Left colon (tissue), 2 donors: Measurements from ENCODE around the gene PRICKLE4. TPM values are rescaled to one million over a fixed set of nuclear protein-coding genes. Genes with fewer than 3 reads are reported as not detected.
"Not testable (repeated sequence)": the region's sequence is repeated elsewhere in the genome, so short reads cannot be mapped to it uniquely, and the experiment has no call there.

Experiments
- ATAC-seq: fragments of 200-7000 bp; cut with Tn5 transposase; one replicate; pipeline ENCODE4 v1.9.1; 2020; ENCODE audit warnings: mild to moderate bottlenecking, moderate library complexity
- DNase-seq, 2 donors: peaks; one replicate each; pipeline ENCODE4 v3.0.0-alpha.2; 2020
- intact Hi-C, 2 donors: fragments of 100-400 bp; cut with DNase I in 1 of 2; cut with micrococcal nuclease in 1 of 2; formaldehyde crosslinking; loops; one replicate each; pipeline versions ENCODE4 v1.11.2 to v1.14.0; 2022; cut with DNase I, micrococcal nuclease
- total RNA-seq, 2 donors: library from RNA; stranded (reverse); fragmentation: NEBNext Ultra II Directional; extraction: Animal tissue kit (Norgen Biotek cat#: 25700); gene quantifications; one replicate each; pipeline ENCODE4 v1.2.1, GENCODE V29; 2021
- donor health status: DM: no; HTN: no; CAD: no.
- donor health status: DM: yes; HTN: yes; CAD: no.

PRICKLE4 gene
- total RNA-seq, 2 donors from 2014 or later = 4.7 to 6.7 TPM

DNA sequence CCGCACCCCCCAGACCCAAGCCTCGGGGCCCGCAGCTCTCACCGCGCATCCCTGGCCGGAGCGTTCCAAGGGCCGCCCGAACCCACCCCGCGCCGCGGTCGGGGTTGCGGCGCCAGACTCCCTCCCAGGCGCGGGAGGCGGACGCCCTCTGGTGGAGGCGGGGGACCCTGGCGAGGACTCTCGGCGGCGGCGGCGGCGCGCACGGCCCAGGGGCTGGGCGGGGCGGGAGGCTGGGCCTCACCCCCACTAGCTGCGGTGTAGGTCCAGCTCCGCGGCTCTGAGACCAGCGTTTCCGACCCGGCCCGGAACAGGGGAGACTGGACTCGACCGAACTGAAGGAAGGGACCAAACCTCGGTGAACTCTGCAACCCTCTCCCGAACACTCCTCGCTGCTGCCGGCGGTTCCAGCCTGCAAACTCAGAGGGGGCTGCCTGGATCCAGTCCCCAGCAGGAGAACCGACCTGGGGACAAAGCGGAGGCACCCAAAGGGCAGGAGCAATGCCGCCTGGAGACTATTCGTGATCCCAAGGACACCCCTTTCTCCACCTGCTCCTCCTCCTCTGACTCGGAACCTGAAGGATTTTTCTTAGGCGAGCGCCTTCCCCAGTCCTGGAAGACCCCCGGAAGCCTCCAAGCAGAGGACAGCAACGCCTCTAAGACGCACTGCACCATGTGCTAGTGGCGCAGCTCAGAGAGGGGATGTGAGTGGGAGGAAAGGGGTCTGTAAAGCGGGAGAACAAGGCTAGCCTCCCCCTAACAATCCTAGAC, 6.1 kb downstream of the PRICKLE4 start:
- DNase-seq (peak; percentile 83 to 92), ATAC-seq (peak; percentile 82)
- intact Hi-C loops = loop anchor here (5.0 to 10.0 kb wide), 2 partner anchors 136 to 258 kb away; partner anchors contain the start of genes BYSL (in 1 of the 2) and MED20 (in 1 of the 2)

GRCh38 chr6:41787219-41787917, 6.8 kb downstream of the PRICKLE4 start, which contains the start of gene TOMM6:
Gene TOMM6, plus strand, starts transcription at chr6:41787694. Its CDS starts 4 bp downstream, at chr6:41787698.
- intact Hi-C loops = loop anchor here (5.0 to 10.0 kb wide), 2 partner anchors 135 to 257 kb away; partner anchors contain the start of genes BYSL (in 1 of the 2) and MED20 (in 1 of the 2)
- DNase-seq (peak; percentile 95 to 97), ATAC-seq (peak; percentile 84)

- DNase-seq = no peak
- no peak for ATAC-seq
- intact Hi-C loops = loop anchor here (5.0 to 10.0 kb wide), 2 partner anchors 133 to 255 kb away; partner anchors contain the start of genes BYSL (in 1 of the 2) and MED20 (in 1 of the 2)
These were observed 8.8 kb downstream of the PRICKLE4 start for GRCh38 chr6:41789390-41789724.

DNA sequence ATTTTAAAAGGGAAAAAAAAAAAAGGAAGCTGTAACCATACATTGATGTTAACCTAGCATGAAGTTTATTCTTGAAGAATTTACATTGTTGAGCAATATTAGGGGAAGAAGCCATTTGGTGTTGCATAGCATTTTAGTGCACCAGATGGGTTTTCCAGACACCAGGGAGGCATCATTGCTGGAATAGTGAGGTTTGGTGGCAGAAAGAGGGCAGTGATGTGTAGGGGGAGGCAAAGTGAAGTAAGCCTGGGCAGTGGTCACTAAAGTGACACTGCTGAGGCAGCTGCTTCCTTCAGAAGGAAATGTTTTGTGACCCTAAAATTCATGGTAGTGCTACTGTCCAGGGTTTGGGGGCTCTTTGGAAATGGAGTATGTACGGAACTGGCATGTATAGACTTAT, 9.5 kb downstream of the PRICKLE4 start:
- DNase-seq (no peak), ATAC-seq (no peak)
- intact Hi-C loops = no loop called here

DNA sequence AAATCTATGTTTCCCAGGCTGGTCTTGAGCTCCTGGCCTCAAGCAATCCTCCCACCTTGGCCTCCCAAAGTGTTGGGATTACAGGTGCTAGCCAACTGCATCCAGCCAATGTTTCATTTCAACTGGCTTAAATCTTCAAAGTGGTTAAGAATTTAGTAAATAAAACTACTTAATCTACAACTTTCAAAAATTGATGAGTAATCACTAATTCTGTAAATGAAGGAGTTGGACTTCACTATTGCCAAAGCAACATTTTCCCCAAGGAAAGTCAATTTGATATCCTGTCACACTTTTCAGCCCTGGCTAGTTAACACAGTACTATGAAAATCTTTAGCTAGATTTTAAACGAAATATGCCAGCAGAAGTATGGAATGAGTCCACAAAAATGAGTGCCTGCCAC, 10.7 kb downstream of the PRICKLE4 start:
- DNase-seq (no peak), ATAC-seq (no peak)
- intact Hi-C loops = no loop called here

DNA sequence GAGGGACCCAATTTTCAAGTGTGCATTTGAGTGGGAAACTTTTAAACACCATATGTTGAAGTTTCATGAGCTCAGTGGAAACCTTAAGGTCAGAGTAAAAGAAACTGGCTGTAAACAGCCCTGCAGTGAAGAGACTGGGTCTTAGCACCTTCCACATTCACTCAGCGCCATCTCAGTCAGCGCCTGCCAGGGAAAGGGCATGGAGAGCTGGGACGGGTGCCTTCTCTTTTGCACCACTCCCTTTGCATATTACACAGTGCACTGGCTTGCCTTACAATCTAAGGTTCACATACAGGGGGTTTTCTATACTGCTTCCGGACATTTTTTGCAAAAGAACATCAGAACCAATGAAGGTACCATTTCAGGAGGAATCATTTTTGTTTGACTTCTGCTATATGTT, 11.4 kb downstream of the PRICKLE4 start:
- intact Hi-C loops = no loop called here
- DNase-seq = no peak
- ATAC-seq = no peak

DNA sequence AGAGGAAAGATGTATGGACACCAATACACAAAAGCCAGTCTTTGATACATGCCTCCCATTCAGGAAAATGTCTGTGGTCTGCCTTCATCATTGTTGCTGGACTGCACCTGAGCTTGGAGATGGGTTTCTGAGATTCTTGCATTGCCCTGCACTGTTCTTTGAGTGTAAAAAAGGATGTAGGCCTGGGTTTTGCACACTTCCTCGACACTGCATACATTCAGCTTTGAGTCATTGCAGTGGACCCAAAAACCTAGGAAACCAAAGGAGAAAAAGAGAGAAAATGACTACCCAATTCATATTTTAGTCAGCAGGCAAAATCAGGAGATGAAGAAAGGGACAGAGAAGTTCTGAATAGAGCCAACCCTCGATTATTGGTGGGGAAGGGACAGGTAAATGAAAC, 15.9 kb downstream of the PRICKLE4 start:
- no peak for ATAC-seq
- no peak for DNase-seq
- intact Hi-C loops = no loop called here

DNA sequence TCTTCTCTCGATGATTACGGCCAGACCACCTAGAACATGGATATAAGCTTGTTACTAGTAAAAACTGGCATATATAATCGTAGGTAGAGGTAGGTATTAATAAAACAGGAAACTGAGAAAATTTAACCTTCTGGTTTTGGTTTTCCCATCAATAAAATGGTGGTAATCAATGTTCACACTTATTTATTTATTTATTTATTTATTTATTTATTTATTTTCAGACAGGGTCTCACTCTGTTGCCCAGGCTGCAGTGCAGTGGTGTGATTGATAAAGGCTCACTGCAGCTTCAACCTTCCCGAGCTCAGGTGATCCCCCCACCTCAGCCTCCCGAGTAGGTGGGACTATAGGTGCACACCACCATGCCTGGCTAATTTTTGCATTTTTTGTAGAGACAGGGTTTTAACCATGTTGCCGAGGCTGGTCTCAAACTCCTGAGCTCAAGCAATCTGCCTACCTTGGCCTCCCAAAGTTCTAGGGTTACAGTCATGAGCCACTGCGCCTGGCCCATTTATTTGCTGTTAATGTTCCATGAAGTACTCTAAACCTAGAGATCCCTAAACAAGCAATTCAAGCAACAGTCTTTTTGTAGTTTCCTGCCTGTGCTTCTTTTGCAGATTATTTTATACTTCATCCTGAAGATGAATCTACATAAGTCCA, 18.4 kb downstream of the PRICKLE4 start:
- DNase-seq (no peak), ATAC-seq (no peak)
- intact Hi-C loops = no loop called here

GRCh38 chr6:41799559-41799911, 19.0 kb downstream of the PRICKLE4 start:
- ATAC-seq = no peak
- intact Hi-C loops = no loop called here
- DNase-seq = no peak

DNA sequence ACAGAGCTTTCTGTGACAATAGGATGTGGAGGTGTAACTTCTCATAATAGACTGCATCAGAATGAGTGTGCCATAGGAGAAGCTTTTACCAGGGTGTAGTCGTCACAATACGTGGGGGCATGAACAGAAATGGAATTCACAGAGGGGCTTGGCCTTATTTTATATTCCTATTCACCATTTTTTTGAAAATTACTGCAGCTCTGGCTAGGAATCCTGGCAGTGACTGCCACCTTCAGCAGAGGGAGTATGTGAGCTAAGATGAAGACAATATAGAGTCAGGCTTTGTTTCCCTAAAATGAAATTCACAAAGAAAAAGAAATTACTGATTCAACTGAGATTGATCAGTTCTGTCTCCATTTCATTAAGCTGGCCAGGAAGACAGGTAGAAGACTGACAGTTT, 20.8 kb downstream of the PRICKLE4 start:
- DNase-seq (no peak), ATAC-seq (no peak)
- intact Hi-C loops = no loop called here

DNA sequence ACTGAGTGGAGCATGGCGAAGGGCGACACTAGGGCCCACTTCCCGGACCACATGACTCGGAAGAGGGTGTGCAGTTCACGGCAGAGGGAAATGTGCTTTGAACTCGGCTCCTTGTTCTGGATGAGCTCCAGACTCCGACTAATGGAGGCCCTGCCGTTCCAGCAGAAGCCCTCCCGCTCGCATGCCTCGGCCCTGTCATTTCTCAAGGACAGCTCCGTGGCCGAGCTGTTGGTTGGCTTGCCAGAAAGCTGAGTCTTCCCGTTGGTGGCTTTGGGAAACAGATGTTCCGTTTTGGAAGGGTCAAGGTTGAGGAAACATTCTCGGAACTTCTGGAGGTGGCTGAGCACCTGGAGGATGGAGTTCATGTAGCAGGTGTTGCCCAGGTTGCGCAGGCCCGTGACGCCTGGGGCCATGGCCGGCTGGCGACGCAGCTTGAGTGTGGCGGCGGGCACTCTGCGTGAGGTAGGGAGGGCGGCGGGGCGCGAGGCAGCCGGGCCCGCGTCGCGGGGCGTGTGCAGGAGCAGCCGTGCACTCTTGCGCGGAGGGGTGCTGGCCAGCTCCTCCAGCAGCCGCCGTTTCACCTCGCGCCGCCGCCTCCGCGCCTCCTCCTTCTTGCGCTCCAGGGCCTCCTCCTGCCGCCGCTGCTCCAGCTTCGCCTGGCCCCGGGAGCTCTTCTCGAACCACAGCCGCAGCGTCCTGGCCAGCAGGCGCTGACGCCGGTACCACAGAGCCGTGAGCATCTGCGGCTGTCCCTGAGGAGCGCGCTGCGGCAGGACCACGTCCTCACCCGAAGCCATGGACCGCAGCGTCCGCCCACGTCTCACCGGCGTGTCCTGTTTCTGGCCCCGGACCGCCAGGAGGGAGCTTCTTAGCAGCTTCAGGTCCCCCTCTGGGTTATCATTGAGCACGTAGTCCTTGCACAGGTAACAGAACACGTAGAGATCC, 25.5 kb downstream of the PRICKLE4 start:
- DNase-seq (no peak), ATAC-seq (no peak)
- intact Hi-C loops = no loop called here

DNA sequence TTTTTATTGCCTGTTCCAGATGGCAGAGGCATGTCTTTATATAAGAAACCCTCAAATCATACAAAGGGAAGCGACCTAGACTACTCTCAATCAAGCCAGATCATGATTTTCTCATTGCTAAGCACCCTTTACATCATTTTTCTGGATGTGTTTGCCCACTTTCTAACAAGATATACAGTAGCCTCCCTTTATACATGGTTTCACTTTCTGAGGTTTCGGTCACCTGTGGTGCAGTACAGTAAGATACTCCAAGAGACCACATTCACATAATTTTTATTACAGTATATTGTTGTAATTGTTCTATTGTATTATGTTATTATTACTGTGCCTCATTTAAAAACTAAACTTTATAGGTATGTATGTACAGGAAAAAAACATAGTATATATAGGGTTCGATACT, 30.5 kb downstream of the PRICKLE4 start:
- no peak for DNase-seq
- ATAC-seq = no peak
- intact Hi-C loops = no loop called here

DNA sequence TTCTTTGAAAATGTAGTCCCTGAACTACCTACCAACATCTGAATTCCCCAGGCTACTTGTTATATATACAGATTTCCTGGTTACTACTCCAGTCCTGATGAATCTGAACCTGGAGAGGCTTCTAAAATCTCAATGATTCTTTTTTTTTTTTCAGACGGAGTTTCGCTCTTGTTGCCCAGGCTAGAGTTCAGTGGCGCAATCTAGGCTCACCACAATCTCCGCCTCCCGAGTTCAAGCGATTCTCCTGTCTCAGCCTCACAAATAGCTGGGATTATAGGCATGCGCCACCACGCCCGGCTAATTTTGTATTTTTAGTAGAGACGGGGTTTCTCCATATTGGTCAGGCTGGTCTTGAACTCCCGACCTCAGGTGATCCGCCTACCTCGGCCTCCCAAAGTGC, 31.4 kb downstream of the PRICKLE4 start:
- DNase-seq, ATAC-seq, intact Hi-C loops: not testable (repeated sequence)

GRCh38 chr6:41813469-41813868, 32.9 kb downstream of the PRICKLE4 start:
- DNase-seq = no peak
- intact Hi-C loops = no loop called here
- ATAC-seq = no peak

GRCh38 chr6:41813956-41814355, 33.4 kb downstream of the PRICKLE4 start:
- DNase-seq = no peak
- ATAC-seq = no peak
- intact Hi-C loops = no loop called here

DNA sequence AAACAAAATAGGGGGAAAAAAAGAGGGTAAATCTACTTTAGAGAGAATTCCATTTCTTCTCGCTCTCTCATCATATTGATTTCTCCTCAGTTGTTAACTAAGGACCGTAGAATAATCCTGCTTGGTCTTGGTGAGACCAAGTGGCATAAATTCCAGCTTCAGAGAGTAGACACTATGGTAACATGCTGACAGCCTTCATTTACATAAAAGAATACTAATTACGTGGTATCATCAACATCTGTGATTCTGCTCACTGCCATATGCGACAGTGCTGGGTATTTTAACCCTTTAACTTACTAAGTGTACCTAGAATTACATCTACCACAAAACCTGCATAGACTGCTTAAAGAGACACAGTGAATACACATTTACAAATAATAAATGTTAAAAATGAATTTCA, 34.0 kb downstream of the PRICKLE4 start:
- intact Hi-C loops = no loop called here
- DNase-seq = no peak
- ATAC-seq = no peak

DNA sequence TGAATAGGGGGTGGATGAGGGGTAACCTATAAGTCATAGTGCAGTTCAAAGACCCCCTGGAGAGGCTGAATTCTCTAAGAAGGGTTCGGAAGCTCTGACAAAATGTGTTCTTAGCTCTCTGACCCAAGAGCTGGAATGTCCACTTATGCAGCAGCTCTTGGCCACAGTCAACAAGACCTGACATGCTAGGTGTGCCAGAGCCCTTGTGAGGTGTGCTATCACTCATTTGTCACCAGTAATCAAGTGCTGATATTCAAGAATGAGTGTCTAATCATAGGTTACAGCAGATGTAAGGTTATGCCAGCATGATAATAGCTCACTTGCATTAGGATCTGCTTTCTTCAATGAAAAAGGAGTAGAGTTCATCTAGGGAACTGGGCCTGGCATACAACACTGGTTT, 35.0 kb downstream of the PRICKLE4 start:
- intact Hi-C loops = no loop called here
- DNase-seq = no peak
- no peak for ATAC-seq

DNA sequence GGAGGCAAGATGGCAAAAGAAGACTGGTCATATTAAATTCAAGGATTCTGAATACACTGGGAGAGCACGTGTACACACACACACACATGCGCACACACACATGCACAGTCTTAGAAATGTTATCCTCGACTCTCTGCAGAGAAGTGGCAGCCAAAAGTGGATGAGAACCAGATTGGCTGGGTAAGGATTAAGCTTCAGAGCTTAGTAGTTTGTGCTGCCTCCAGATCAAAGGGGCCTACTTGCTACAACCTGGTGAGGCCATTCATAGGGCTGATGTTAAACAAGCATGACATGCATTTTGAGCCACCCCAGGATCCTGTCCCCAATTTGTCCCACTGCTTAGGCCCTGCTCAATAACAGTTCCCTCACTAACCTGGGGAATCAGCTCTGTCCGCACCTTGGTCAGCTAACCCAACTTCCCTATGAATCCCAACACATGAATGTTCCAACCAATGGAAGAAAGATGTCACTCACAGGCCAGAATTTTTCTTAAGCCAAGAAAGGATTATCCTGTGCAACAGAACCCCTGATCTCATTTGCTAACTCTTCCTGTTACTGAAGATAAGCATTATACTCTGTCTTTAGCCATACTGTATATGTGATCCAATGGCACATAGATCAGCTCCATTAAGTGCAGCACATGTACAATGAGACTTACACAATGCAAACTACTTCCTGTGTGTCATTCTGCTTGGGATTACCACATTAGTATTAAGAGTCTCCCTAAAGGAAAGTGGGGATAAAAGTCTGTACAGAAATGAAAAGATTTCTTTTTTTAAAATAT, 37.9 kb downstream of the PRICKLE4 start:
- no peak for ATAC-seq
- intact Hi-C loops = no loop called here
- no peak for DNase-seq
